AG04450 (cell line): ENCODE results near the gene ARID1A. TPM values are rescaled to one million over a fixed set of nuclear protein-coding genes. Genes with fewer than 3 reads are reported as not detected.

ENCODE experiments used
- CTCF ChIA-PET: fragments of 300-600, 350-600 bp; formaldehyde crosslinking; extraction: SDS; loops from one replicate; lab custom pipeline; 2022; ENCODE audit warnings: antibody characterized with exemption, inconsistent platforms; lab: Charles Lee
- POLR2A ChIA-PET: fragments of 350-600 bp; formaldehyde crosslinking; extraction: SDS; loops from one replicate; lab custom pipeline; 2021; ENCODE audit warnings: antibody characterized with exemption, inconsistent platforms; lab: Yijun Ruan, JAX
- DNase-seq: peaks from one replicate; pipeline ENCODE4 v3.0.0-alpha.2; 2011; ENCODE audit warnings: low read depth, low spot score
- H3K27ac ChIP-seq: one replicate; pipeline ENCODE4 v1.5.1; 2012; ENCODE audit warnings: low read depth, low read length, control low read depth
- H3K27me3 ChIP-seq: one replicate; pipeline ENCODE4 v1.6.0; 2012; ENCODE audit warnings: low read length; ENCODE audit not compliant: control insufficient read depth, insufficient read depth
- H3K4me3 ChIP-seq: 2 replicates; pipeline ENCODE4 v1.5.1; 2011; ENCODE audit warnings: mild to moderate bottlenecking, low read depth, low read length, control low read depth
- H3K9me3 ChIP-seq: 2 replicates; pipeline ENCODE4 v1.5.1; 2012; ENCODE audit warnings: low read length; ENCODE audit not compliant: control insufficient read depth, insufficient read depth
- CTCF ChIP-seq: IDR thresholded peaks from 2 replicates; pipeline ENCODE4 v1.5.1; 2011; ENCODE audit warnings: low read depth, low read length, control low read depth, inconsistent platforms
- polyA plus RNA-seq: library from polyadenylated mRNA; depleted of rRNA; stranded (reverse); fragments of >200 nt; gene quantifications from 2 replicates; pipeline ENCODE4 v1.2.3, GENCODE V29; 2011

The ARID1A gene
- polyA plus RNA-seq, 1 experiment: 16.4 TPM

- ChIA-PET POLR2A (no interaction called here), CTCF (interaction anchor here (0.5 to 1.2 kb wide), 3 partner anchors 79 to 184 kb away, joined by 3 to 4 read pairs (median 3); no protein-coding TSS in a partner anchor)
- Histone ChIP-seq H3K27ac (no peak overlapping the region), H3K4me3 (no peak overlapping the region), H3K27me3 (no peaks in the 10 kb centered on the region), H3K9me3 (no peaks in the 10 kb centered on the region; the same call in 1 of the 2 replicates)
- DNase-seq: no peak
- no peak for TF ChIP-seq CTCF
Observed at GRCh38 chr1:26782521-26783212, 86.9 kb downstream of the ARID1A start.

GRCh38 chr1:26783646-26784022 lies 87.8 kb downstream of the ARID1A start:
- TF ChIP-seq CTCF: no peak
- Histone ChIP-seq H3K27me3 (no peaks in the 10 kb centered on the region), H3K9me3 (no peaks in the 10 kb centered on the region; the same call in 1 of the 2 replicates), H3K4me3 (no peak overlapping the region), H3K27ac (peak overlapping the region; percentile 33)
- POLR2A ChIA-PET: no interaction called here
- CTCF ChIA-PET: interaction anchor here (1.2 kb wide), 1 partner anchor 181 kb away, joined by 3 read pairs; no protein-coding TSS in a partner anchor
- DNase-seq: no peak

- TF ChIP-seq CTCF: no peak
- DNase-seq: peak; percentile 61
- ChIA-PET CTCF (interaction anchor here (0.6 to 0.7 kb wide), 2 partner anchors 81 to 182 kb away, joined by 3 to 4 read pairs; no protein-coding TSS in a partner anchor), POLR2A (interaction anchor here (0.6 kb wide), 1 partner anchor 17 kb away, joined by 3 read pairs; no protein-coding TSS in a partner anchor)
- H3K27me3 ChIP-seq: no peaks in the 10 kb centered on the region
- H3K4me3 ChIP-seq: no peak overlapping the region
- peak overlapping the region; percentile 33 for H3K27ac ChIP-seq
- no peaks in the 10 kb centered on the region; the same call in 1 of the 2 replicates for H3K9me3 ChIP-seq
Observed at GRCh38 chr1:26784023-26784871, 88.4 kb downstream of the ARID1A start.

- ChIA-PET CTCF (interaction anchor here (0.6 to 8.4 kb wide), 2 partner anchors 82 to 182 kb away, joined by 3 to 424 read pairs; no protein-coding TSS in a partner anchor), POLR2A (no interaction called here)
- H3K9me3 ChIP-seq: no peaks in the 10 kb centered on the region; the same call in 1 of the 2 replicates
- H3K27me3 ChIP-seq: no peaks in the 10 kb centered on the region
- TF ChIP-seq CTCF: no peak
- no peak overlapping the region for H3K27ac ChIP-seq
- no peak overlapping the region for H3K4me3 ChIP-seq
- DNase-seq: no peak
Observed at GRCh38 chr1:26784886-26785285, 89.1 kb downstream of the ARID1A start.
